Mesodermal cell (in vitro differentiated cells): Measurements from ENCODE around the gene UBALD1.
"Not testable (repeated sequence)": the region's sequence is repeated elsewhere in the genome, so short reads cannot be mapped to it uniquely, and the experiment has no call there.

Source experiments
- H3K27ac ChIP-seq: 2 replicates; pipeline ENCODE4 v1.7.0; 2013; ENCODE audit warnings: mild to moderate bottlenecking, low read depth, low read length, moderate library complexity; ENCODE audit not compliant: severe bottlenecking
- H3K36me3 ChIP-seq: 2 replicates; pipeline ENCODE4 v1.7.1; 2013; ENCODE audit warnings: mild to moderate bottlenecking, low read length, moderate library complexity; ENCODE audit not compliant: control insufficient read depth, insufficient read depth
- H3K4me1 ChIP-seq: one replicate; pipeline ENCODE4 v1.7.1; 2013; ENCODE audit warnings: mild to moderate bottlenecking, low read length; ENCODE audit not compliant: insufficient read depth, control insufficient read depth, poor library complexity, severe bottlenecking
- H3K4me3 ChIP-seq: 2 replicates; pipeline ENCODE4 v1.7.0; 2013; ENCODE audit warnings: low read length, control low read depth, mild to moderate bottlenecking; ENCODE audit not compliant: insufficient read depth, poor library complexity, severe bottlenecking; ENCODE audit errors: extremely low read depth
- H3K9me3 ChIP-seq: 2 replicates; pipeline ENCODE4 v1.7.1; 2013; ENCODE audit warnings: mild to moderate bottlenecking, low read length, moderate library complexity; ENCODE audit not compliant: control insufficient read depth
- WGBS, 2 experiments: methylation state at CpG; one replicate each; pipeline ENCODE4 v1.1.5; 2013; ENCODE audit warnings: missing lambda C conversion rate in 2 of 2; ENCODE audit not compliant: insufficient coverage in 2 of 2; 5-methylcytosine and 5-hydroxymethylcytosine counted together

Gene UBALD1

DNA sequence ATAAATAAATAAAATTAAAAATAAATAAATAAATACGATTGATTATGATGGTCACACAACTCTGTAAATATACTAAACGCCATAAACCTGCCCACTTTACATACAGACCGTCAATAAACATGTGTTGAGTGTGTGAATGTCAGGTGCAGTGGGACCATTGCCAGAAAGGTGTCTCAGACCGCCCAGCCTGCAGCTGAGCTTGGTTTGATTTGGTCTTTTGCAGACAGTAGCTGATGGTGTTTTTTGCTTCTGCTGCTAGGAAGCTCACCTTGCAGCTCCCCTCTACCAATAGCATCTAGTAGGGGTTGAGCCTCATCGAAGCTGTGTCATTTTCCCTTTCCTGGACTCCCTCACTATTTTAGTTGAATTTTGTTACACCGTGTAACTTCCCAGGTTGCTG lies 23.5 kb downstream of the UBALD1 start:
- no peak overlapping the region for H3K4me3 ChIP-seq
- no peak overlapping the region for H3K27ac ChIP-seq
- no peaks in the 10 kb centered on the region for H3K4me1 ChIP-seq
- peaks cover 7% of the 10 kb centered on the region for H3K9me3 ChIP-seq
- no peaks in the 10 kb centered on the region for H3K36me3 ChIP-seq
- WGBS, 2 experiments, result 88% methylated on average over 4 of the region's 6 CpGs; no CpG with 5 or more reads in 1 of the 2 experiments

- WGBS, 2 experiments, result 94 to 95% methylated on average over 3 to 4 of the region's 6 CpGs
Observed at GRCh38 chr16:4588961-4589360, 25.7 kb downstream of the UBALD1 start.

GRCh38 chr16:4588386-4588785 lies 26.3 kb downstream of the UBALD1 start:
- H3K9me3 ChIP-seq, result peaks cover 7% of the 10 kb centered on the region
- H3K4me3 ChIP-seq, result no peak overlapping the region
- 72 to 86% methylated on average over 2 of the region's 2 CpGs for WGBS, 2 experiments
- no peak overlapping the region for H3K27ac ChIP-seq
- no peaks in the 10 kb centered on the region for H3K4me1 ChIP-seq
- H3K36me3 ChIP-seq, result no peaks in the 10 kb centered on the region

More at GRCh38 chr16:4588961-4589360, 25.7 kb downstream of the UBALD1 start:
- Histone ChIP-seq H3K36me3 (no peaks in the 10 kb centered on the region), H3K4me1 (no peaks in the 10 kb centered on the region), H3K9me3 (peaks cover 7% of the 10 kb centered on the region), H3K27ac (no peak overlapping the region), H3K4me3 (no peak overlapping the region)

DNA sequence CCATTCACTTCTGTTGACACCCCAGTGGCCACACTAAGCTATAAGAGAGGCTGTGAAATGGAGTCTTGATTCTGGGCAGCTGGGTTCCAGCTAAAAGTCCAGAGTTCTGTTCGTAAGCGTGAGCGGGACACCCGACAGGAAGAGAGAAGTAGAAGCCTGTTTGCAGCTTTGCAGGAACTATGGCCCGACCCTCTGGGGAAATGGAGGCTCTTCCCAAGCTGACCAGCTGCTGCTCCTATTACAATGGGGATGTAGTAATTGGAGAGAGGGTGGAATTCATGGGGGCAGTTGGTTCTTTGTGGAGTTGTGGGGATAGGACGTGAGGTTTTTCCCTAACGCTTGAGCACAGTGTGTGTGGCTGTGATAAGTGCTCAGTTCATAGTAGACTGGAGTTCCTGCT lies 28.4 kb downstream of the UBALD1 start:
- Histone ChIP-seq H3K4me1 (no peaks in the 10 kb centered on the region), H3K36me3 (no peaks in the 10 kb centered on the region), H3K9me3 (peaks cover 7% of the 10 kb centered on the region), H3K4me3 (no peak overlapping the region), H3K27ac (no peak overlapping the region)
- 84 to 91% methylated on average over 5 to 7 of the region's 7 CpGs for WGBS, 2 experiments

DNA sequence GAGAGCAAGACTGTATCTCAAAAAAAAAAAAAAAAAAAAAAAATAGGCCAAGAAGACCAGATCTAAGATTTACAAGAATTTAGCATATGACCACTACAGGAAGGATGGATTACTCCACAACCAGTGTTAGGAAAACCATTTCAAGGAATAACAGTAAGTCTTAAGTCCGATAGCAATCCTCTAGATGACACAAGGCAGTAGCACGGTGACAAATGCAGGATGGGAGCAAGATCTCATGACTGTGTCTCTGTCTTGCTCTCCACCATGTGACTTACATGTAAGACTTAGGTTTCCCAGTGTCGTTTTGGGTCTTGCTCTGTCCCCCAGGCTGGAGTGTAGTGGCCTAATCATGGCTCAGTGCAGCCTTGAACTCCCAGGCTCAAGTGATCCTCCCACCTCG lies 30.8 kb downstream of the UBALD1 start:
- Histone ChIP-seq H3K9me3 (peaks cover 6% of the 10 kb centered on the region), H3K4me1 (no peaks in the 10 kb centered on the region)

DNA sequence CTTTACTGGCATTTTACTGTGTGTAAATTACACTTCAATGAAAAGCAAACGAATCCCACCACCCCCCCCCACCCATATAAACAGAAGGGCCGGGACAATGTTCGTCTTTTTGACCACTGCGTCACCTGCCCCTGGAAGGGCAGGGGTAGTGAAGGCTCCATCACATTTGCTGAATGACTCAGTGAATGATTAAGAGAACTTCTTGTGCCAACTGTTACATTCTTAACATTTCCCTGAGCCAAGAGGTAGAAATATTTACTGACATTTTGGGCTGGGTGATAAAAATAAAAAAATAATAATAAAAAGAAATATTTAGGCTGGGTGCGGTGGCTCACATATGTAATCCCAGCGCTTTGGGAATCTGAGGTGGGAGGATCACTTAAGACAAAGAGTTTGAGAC lies 34.4 kb downstream of the UBALD1 start:
- no peaks in the 10 kb centered on the region for H3K4me1 ChIP-seq
- no peaks in the 10 kb centered on the region for H3K9me3 ChIP-seq
- WGBS, 2 experiments, result 80% methylated on average over 1 of the region's 6 CpGs; no CpG with 5 or more reads in 1 of the 2 experiments
- no peak overlapping the region for H3K4me3 ChIP-seq
- no peak overlapping the region for H3K27ac ChIP-seq
- no peaks in the 10 kb centered on the region for H3K36me3 ChIP-seq

More for the DNA sequence above, 30.8 kb downstream of the UBALD1 start:
- H3K27ac ChIP-seq, result no peak overlapping the region
- WGBS, 2 experiments, result 90 to 93% methylated on average over 3 of the region's 4 CpGs
- H3K4me3 ChIP-seq, result no peak overlapping the region
- no peaks in the 10 kb centered on the region for H3K36me3 ChIP-seq

DNA sequence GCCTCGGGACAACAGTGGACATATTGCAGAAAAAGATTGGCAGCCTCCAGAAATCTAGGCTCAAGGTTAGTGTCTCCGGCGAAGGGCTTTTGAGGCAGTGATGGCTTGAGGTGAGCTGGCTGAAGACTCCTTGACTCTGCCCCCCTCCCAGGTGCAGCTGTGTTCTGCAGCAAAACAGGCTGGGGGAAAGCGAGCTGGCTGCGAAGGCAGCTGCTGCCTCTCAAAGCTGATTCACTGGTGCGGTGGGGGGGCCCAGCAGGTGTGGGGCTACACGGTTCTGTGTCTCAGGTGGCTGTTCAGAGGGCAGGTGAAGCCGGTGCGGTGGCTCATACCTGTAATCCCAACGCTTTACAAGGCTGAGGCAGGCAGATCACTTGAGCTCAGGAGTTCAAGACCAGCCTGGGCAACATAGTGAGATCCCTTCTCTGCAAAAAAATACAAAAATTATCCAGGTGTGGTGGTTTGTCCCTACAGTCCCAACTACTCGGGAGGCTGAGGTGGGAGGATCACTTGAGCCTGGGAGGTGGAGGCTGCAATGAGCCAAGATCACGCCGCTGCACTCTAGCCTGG lies 35.6 kb downstream of the UBALD1 start:
- WGBS, 2 experiments, result 94% methylated on average over 10 to 13 of the region's 13 CpGs
- no peaks in the 10 kb centered on the region for H3K36me3 ChIP-seq
- no peak overlapping the region for H3K4me3 ChIP-seq
- H3K4me1 ChIP-seq, result no peaks in the 10 kb centered on the region
- H3K27ac ChIP-seq, result no peak overlapping the region
- no peaks in the 10 kb centered on the region for H3K9me3 ChIP-seq

- H3K36me3 ChIP-seq, result no peaks in the 10 kb centered on the region
- 93 to 95% methylated on average over 12 to 15 of the region's 15 CpGs for WGBS, 2 experiments
Observed at GRCh38 chr16:4576008-4576407, 38.7 kb downstream of the UBALD1 start.

GRCh38 chr16:4574919-4575705 lies 39.6 kb downstream of the UBALD1 start:
- Histone ChIP-seq H3K4me3 (no peak overlapping the region), H3K36me3 (no peaks in the 10 kb centered on the region), H3K9me3 (no peaks in the 10 kb centered on the region), H3K27ac (no peak overlapping the region), H3K4me1 (no peaks in the 10 kb centered on the region)
- WGBS, 2 experiments, result 76 to 87% methylated on average over 9 to 10 of the region's 11 CpGs

More at GRCh38 chr16:4576008-4576407, 38.7 kb downstream of the UBALD1 start:
- Histone ChIP-seq H3K4me3 (no peak overlapping the region), H3K4me1 (no peaks in the 10 kb centered on the region), H3K27ac (no peak overlapping the region), H3K9me3 (no peaks in the 10 kb centered on the region)

- H3K4me1 ChIP-seq, H3K4me3 ChIP-seq, H3K27ac ChIP-seq, H3K36me3 ChIP-seq, H3K9me3 ChIP-seq: not testable (repeated sequence)
- 91 to 94% methylated on average over 5 of the region's 7 CpGs for WGBS, 2 experiments
Observed at GRCh38 chr16:4573926-4574325, 40.8 kb downstream of the UBALD1 start.

DNA sequence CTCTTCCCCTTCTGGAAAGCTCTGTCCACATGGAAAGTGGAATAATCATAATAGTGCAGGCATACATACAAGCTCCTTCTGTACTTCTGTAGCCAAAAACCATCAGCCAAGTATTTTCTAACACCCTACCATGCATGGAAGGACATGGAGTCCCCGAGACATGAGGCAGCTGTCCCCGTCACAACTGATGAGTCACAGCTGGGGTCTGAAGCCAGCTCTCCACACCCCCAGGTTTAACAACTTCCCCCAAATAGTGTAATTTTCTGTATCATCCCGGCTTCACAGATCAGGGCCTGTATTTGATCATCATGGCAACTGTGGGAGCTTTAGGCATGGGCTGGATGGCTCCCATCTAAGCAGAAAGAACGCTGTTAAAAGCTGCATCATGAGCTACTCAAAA lies 42.0 kb downstream of the UBALD1 start:
- Histone ChIP-seq H3K27ac (no peak overlapping the region), H3K9me3 (no peaks in the 10 kb centered on the region), H3K36me3 (no peaks in the 10 kb centered on the region), H3K4me3 (no peak overlapping the region), H3K4me1 (no peaks in the 10 kb centered on the region)
- WGBS, 2 experiments, result 60 to 67% methylated on average over 3 to 4 of the region's 4 CpGs
